Fibroblast of upper back skin (primary cell): ENCODE data around the gene NCBP3.
A peak's percentile ranks its signal among the peaks of the same experiment; 100 is the strongest.

ENCODE experiments used
- DNase-seq: peaks from one replicate; pipeline ENCODE4 v3.0.0-alpha.2; 2013

NCBP3 gene

GRCh38 chr17:3782751-3783150 is 63.3 kb downstream of the NCBP3 start:
- DNase-seq = no peak

- no peak for DNase-seq
Observed at GRCh38 chr17:3780986-3781385, 65.1 kb downstream of the NCBP3 start.

GRCh38 chr17:3777366-3778120 is 68.5 kb downstream of the NCBP3 start:
- no peak for DNase-seq

GRCh38 chr17:3773966-3774365 is 72.1 kb downstream of the NCBP3 start:
- no peak for DNase-seq

- peak; percentile 81 for DNase-seq
Observed at GRCh38 chr17:3773511-3773910, 72.5 kb downstream of the NCBP3 start.

- DNase-seq = no peak
Observed at GRCh38 chr17:3772764-3773163, 73.3 kb downstream of the NCBP3 start.

- DNase-seq = no peak
Observed at GRCh38 chr17:3771140-3771539, 74.9 kb downstream of the NCBP3 start.

GRCh38 chr17:3770466-3770865 is 75.6 kb downstream of the NCBP3 start:
- DNase-seq = no peak

- no peak for DNase-seq
Observed at GRCh38 chr17:3768769-3769168, 77.3 kb downstream of the NCBP3 start.

GRCh38 chr17:3768341-3768740 is 77.7 kb downstream of the NCBP3 start:
- DNase-seq = no peak

GRCh38 chr17:3766779-3767178 is 79.3 kb downstream of the NCBP3 start:
- no peak for DNase-seq

- DNase-seq = no peak
Observed at GRCh38 chr17:3765981-3766380, 80.1 kb downstream of the NCBP3 start.

GRCh38 chr17:3763777-3764170 is 82.3 kb downstream of the NCBP3 start:
- no peak for DNase-seq

GRCh38 chr17:3762922-3763776 is 82.9 kb downstream of the NCBP3 start:
- no peak for DNase-seq

GRCh38 chr17:3761918-3762380 is 84.1 kb downstream of the NCBP3 start:
- no peak for DNase-seq

GRCh38 chr17:3761036-3761917 is 84.8 kb downstream of the NCBP3 start:
- no peak for DNase-seq

- DNase-seq = no peak
Observed at GRCh38 chr17:3759597-3760216, 86.3 kb downstream of the NCBP3 start.

GRCh38 chr17:3755335-3756030 is 90.6 kb downstream of the NCBP3 start:
- DNase-seq = no peak

GRCh38 chr17:3754458-3755334 is 91.3 kb downstream of the NCBP3 start:
- no peak for DNase-seq

GRCh38 chr17:3754066-3754457 is 92.0 kb downstream of the NCBP3 start:
- DNase-seq = no peak

GRCh38 chr17:3753624-3754023 is 92.4 kb downstream of the NCBP3 start:
- no peak for DNase-seq
